HCT116 (cell line): Measurements from ENCODE around the gene ADCYAP1. TPM values are rescaled to one million over a fixed set of nuclear protein-coding genes. Genes with fewer than 3 reads are reported as not detected.
"Not testable (repeated sequence)": the region's sequence is repeated elsewhere in the genome, so short reads cannot be mapped to it uniquely, and the experiment has no call there.

ENCODE experiments used
- ATAC-seq: fragments of 200-7000 bp; cut with Tn5 transposase; 2 replicates; pipeline ENCODE4 v1.9.1; 2020; ENCODE audit warnings: mild to moderate bottlenecking, moderate library complexity
- BruUV-seq: library from RNA; stranded (reverse); fragments of 400-500 nt; replicated peaks from 2 replicates; lab custom pipeline; 2021; lab: Mats Ljungman, UMichigan
- CTCF ChIA-PET: fragments of 300-600 bp; sonication (Branson Sonifier 250); formaldehyde crosslinking; loops from one replicate; lab custom pipeline; 2021; ENCODE audit warnings: antibody characterized with exemption; lab: Charles Lee
- POLR2A ChIA-PET: fragments of 300-600, 350-600 bp; sonication (Branson Sonifier 250); formaldehyde crosslinking; loops from one replicate; lab custom pipeline; 2021; ENCODE audit warnings: antibody characterized with exemption; lab: Charles Lee
- RAD21 ChIA-PET, 2 experiments: fragments of 300-600 bp; sonication (Branson Sonifier 250); formaldehyde crosslinking; loops; one replicate each; lab custom pipeline; 2023; ENCODE audit warnings: low total read pairs in 2 of 2; ENCODE audit not compliant: uncharacterized antibody in 2 of 2, unreplicated experiment in 2 of 2, low non-redundant PET in 1 of 2; lab: Charles Lee
- DNase-seq: peaks from one replicate; pipeline ENCODE4 v3.0.0-alpha.2; 2010; ENCODE audit warnings: low read depth, low spot score
- H2AFZ ChIP-seq: fragments of 200-600 bp; shearing (Covaris generic), sonication (generic); 2 replicates; pipeline ENCODE4 v1.6.1; 2017; ENCODE audit warnings: low read depth, mixed run types, mixed read lengths, antibody characterized with exemption, low read length; ENCODE audit not compliant: poor library complexity, severe bottlenecking
- H3K27ac ChIP-seq: 2 replicates; pipeline ENCODE4 v1.5.1; 2012; ENCODE audit warnings: low read depth, low read length
- H3K27me3 ChIP-seq: fragments of 200-600 bp; sonication (generic); 2 replicates; pipeline ENCODE4 v1.6.1; 2016; ENCODE audit warnings: mixed run types, low read length, mixed read lengths; ENCODE audit not compliant: insufficient read depth
- H3K36me3 ChIP-seq, 2 experiments: fragments of 200-500 bp in 1 of 2; fragments of 200-600 bp in 1 of 2; sonication (Bioruptor generic) in 1 of 2; sonication (generic) in 1 of 2; 2 replicates each; pipeline versions ENCODE4 v1.5.1 to v1.6.1; 2014 to 2016; ENCODE audit warnings: low read length in 2 of 2, inconsistent platforms in 1 of 2, mixed read lengths in 1 of 2, mixed run types in 1 of 2; ENCODE audit not compliant: insufficient read depth in 2 of 2, control insufficient read depth in 1 of 2
- H3K4me1 ChIP-seq, 2 experiments: fragments of 200-600 bp in 1 of 2; sonication (generic) in 1 of 2; 2 replicates each; pipeline versions ENCODE4 v1.5.1 to v1.6.1; 2012 to 2017; ENCODE audit warnings: low read length in 2 of 2, inconsistent platforms in 1 of 2, mild to moderate bottlenecking in 1 of 2, mixed read lengths in 1 of 2, mixed run types in 1 of 2, moderate library complexity in 1 of 2; ENCODE audit not compliant: insufficient read depth in 2 of 2, control insufficient read depth in 1 of 2
- H3K4me2 ChIP-seq: fragments of 200-600 bp; sonication (generic); 2 replicates; pipeline ENCODE4 v1.6.1; 2017; ENCODE audit warnings: mixed run types, low read length, mixed read lengths
- H3K4me3 ChIP-seq, 2 experiments: fragments of 200-600 bp in 1 of 2; sonication (generic) in 1 of 2; replicated peaks in 1 of 2; 2 replicates each; pipeline ENCODE4 v1.5.1; 2011 to 2016; ENCODE audit warnings: low read length in 2 of 2, control low read depth in 1 of 2, low read depth in 1 of 2, mild to moderate bottlenecking in 1 of 2, mixed read lengths in 1 of 2, mixed run types in 1 of 2
- H3K79me2 ChIP-seq: fragments of 200-600 bp; sonication (generic); 2 replicates; pipeline ENCODE4 v1.6.1; 2017; ENCODE audit warnings: mild to moderate bottlenecking, mixed run types, low read length, moderate library complexity, mixed read lengths; ENCODE audit not compliant: insufficient read depth
- H3K9ac ChIP-seq: fragments of 200-600 bp; sonication (generic); 2 replicates; pipeline ENCODE4 v1.6.1; 2016; ENCODE audit warnings: low read length, mixed read lengths
- H3K9me2 ChIP-seq: fragments of 200-600 bp; sonication (generic), shearing (Covaris generic); 2 replicates; pipeline ENCODE4 v1.6.1; 2017; ENCODE audit warnings: mixed run types, mild to moderate bottlenecking, moderate library complexity; ENCODE audit not compliant: insufficient read depth
- H3K9me3 ChIP-seq, 2 experiments: fragments of 200-500 bp in 1 of 2; fragments of 200-600 bp in 1 of 2; sonication (Bioruptor generic) in 1 of 2; sonication (generic) in 1 of 2; 2 replicates each; pipeline ENCODE4 v1.6.1; 2014 to 2017; ENCODE audit warnings: low read length in 2 of 2, mixed read lengths in 2 of 2, inconsistent platforms in 1 of 2, low read depth in 1 of 2, mild to moderate bottlenecking in 1 of 2, mixed run types in 1 of 2, moderate library complexity in 1 of 2; ENCODE audit not compliant: control insufficient read depth in 1 of 2, insufficient read depth in 1 of 2
- H4K20me1 ChIP-seq: fragments of 200-600 bp; sonication (generic), shearing (Covaris generic); 2 replicates; pipeline ENCODE4 v1.6.1; 2017; ENCODE audit warnings: mixed run types, mild to moderate bottlenecking, moderate library complexity; ENCODE audit not compliant: insufficient read depth
- EGR1 ChIP-seq: IDR thresholded peaks from 2 replicates; pipeline ENCODE4 v1.6.1; 2012; ENCODE audit warnings: low read depth
- ELF1 ChIP-seq: IDR thresholded peaks from 2 replicates; pipeline ENCODE4 v1.6.1; 2012; ENCODE audit warnings: low read depth, borderline replicate concordance
- JUND ChIP-seq: IDR thresholded peaks from 2 replicates; pipeline ENCODE4 v1.6.1; 2012
- POLR2AphosphoS5 ChIP-seq: IDR thresholded peaks from 2 replicates; pipeline ENCODE4 v1.6.1; 2011; ENCODE audit warnings: mild to moderate bottlenecking, low read depth, low read length, moderate library complexity
- SIN3A ChIP-seq: IDR thresholded peaks from 2 replicates; pipeline ENCODE4 v1.6.1; 2012; ENCODE audit warnings: low read depth
- SP1 ChIP-seq: IDR thresholded peaks from 2 replicates; pipeline ENCODE4 v1.6.1; 2012; ENCODE audit warnings: low read depth
- SRF ChIP-seq: IDR thresholded peaks from 2 replicates; pipeline ENCODE4 v1.6.1; 2012; ENCODE audit warnings: low read depth
- ZNF274 ChIP-seq: fragments of 200-500 bp; sonication (Bioruptor generic); IDR thresholded peaks from 2 replicates; pipeline ENCODE4 v1.6.1; 2014; ENCODE audit warnings: mild to moderate bottlenecking, low read depth, low read length, inconsistent platforms
- intact Hi-C: fragments of 100-400 bp; cut with micrococcal nuclease; formaldehyde crosslinking; loops from 2 replicates; pipeline ENCODE4 v1.10.0; 2022
- total RNA-seq: library from RNA; stranded (reverse); gene quantifications from one replicate; pipeline ENCODE4 v1.2.1, GENCODE V29; 2021; ENCODE audit not compliant: unreplicated experiment
- TF ChIP-seq, protein P1 (sequence below): IDR thresholded peaks from 2 replicates; pipeline ENCODE4 v1.6.1; 2012
- TF ChIP-seq, protein P2 (sequence below), 3 experiments: fragments of 200-600 bp in 1 of 3; sonication (generic) in 1 of 3; IDR thresholded peaks in 2 of 3; conservative IDR thresholded peaks in 1 of 3; 2 replicates each; pipeline ENCODE4 v1.5.1; 2012 to 2017; ENCODE audit warnings: low read depth in 2 of 3, low read length in 2 of 3, antibody characterized with exemption in 1 of 3, borderline replicate concordance in 1 of 3, control low read depth in 1 of 3, mild to moderate bottlenecking in 1 of 3, mixed read lengths in 1 of 3, mixed run types in 1 of 3, moderate library complexity in 1 of 3; ENCODE audit not compliant: insufficient read depth in 1 of 3
- TF ChIP-seq, protein P3 (sequence below): IDR thresholded peaks from 2 replicates; pipeline ENCODE4 v1.6.1; 2012; ENCODE audit warnings: low read depth
- TF ChIP-seq, protein P4 (sequence below): IDR thresholded peaks from 2 replicates; pipeline ENCODE4 v1.6.1; 2011; ENCODE audit warnings: mild to moderate bottlenecking, low read length, moderate library complexity; ENCODE audit not compliant: insufficient replicate concordance; ENCODE audit errors: extremely low read depth

The ADCYAP1 gene
- total RNA-seq, 1 experiment from 2014 or later, result not detected

DNA sequence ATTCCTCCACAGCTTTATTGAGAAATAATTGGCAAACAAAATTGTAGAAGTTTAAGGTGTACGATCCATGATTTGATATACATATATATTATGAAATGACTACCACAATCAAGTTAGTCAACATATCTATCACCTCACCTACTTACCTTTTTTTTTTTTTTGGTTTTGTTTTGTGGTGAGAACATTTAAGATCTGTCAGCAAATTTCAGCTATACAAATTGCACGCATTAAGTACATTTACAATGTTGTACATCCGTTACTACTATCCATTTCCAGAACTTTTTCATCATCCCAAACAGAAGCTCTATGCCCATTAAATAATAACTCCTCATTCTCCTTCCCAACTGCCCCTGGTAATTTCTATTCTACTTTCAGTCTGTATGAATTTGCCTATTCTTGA is 37.4 kb upstream of the ADCYAP1 start:
- ChIA-PET RAD21 (no interaction called here), POLR2A (no interaction called here), CTCF (no interaction called here)
- Histone ChIP-seq H3K36me3 (no peaks in the 10 kb centered on the region), H3K4me2 (no peak overlapping the region), H3K4me1 (peaks cover 0 to 5% of the 10 kb centered on the region in 2 experiments; a peak in 2 of 4 replicates), H3K79me2 (no peaks in the 10 kb centered on the region), H3K9me2 (no peaks in the 10 kb centered on the region), H3K9me3 (no peaks in the 10 kb centered on the region), H2AFZ (no peak overlapping the region), H4K20me1 (no peaks in the 10 kb centered on the region), H3K4me3 (no peak overlapping the region), H3K27ac (no peak overlapping the region), H3K9ac (no peak overlapping the region), H3K27me3 (no peaks in the 10 kb centered on the region)
- ATAC-seq (no peak), DNase-seq (no peak)
- intact Hi-C loops, result loop anchor here (10.0 kb wide), 2 partner anchors 718 to 788 kb away; no protein-coding TSS in a partner anchor
- TF ChIP-seq POLR2AphosphoS5 (no peak), SRF (no peak), ZNF274 (no peak), JUND (no peak), SP1 (no peak), ELF1 (no peak), EGR1 (no peak), SIN3A (no peak)
- TF ChIP-seq, protein P1, sequence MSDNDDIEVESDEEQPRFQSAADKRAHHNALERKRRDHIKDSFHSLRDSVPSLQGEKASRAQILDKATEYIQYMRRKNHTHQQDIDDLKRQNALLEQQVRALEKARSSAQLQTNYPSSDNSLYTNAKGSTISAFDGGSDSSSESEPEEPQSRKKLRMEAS, result no peak
- TF ChIP-seq, protein P2, sequence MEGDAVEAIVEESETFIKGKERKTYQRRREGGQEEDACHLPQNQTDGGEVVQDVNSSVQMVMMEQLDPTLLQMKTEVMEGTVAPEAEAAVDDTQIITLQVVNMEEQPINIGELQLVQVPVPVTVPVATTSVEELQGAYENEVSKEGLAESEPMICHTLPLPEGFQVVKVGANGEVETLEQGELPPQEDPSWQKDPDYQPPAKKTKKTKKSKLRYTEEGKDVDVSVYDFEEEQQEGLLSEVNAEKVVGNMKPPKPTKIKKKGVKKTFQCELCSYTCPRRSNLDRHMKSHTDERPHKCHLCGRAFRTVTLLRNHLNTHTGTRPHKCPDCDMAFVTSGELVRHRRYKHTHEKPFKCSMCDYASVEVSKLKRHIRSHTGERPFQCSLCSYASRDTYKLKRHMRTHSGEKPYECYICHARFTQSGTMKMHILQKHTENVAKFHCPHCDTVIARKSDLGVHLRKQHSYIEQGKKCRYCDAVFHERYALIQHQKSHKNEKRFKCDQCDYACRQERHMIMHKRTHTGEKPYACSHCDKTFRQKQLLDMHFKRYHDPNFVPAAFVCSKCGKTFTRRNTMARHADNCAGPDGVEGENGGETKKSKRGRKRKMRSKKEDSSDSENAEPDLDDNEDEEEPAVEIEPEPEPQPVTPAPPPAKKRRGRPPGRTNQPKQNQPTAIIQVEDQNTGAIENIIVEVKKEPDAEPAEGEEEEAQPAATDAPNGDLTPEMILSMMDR (IDR thresholded peaks at IDR 0.05 in 2 of 3, conservative IDR thresholded peaks at IDR 0.05 in 1 of 3; ENCODE audit: borderline replicate concordance in 1 of 3, insufficient read depth in 1 of 3, low read depth in 2 of 3, low read length in 2 of 3), result no peak
- TF ChIP-seq, protein P3, sequence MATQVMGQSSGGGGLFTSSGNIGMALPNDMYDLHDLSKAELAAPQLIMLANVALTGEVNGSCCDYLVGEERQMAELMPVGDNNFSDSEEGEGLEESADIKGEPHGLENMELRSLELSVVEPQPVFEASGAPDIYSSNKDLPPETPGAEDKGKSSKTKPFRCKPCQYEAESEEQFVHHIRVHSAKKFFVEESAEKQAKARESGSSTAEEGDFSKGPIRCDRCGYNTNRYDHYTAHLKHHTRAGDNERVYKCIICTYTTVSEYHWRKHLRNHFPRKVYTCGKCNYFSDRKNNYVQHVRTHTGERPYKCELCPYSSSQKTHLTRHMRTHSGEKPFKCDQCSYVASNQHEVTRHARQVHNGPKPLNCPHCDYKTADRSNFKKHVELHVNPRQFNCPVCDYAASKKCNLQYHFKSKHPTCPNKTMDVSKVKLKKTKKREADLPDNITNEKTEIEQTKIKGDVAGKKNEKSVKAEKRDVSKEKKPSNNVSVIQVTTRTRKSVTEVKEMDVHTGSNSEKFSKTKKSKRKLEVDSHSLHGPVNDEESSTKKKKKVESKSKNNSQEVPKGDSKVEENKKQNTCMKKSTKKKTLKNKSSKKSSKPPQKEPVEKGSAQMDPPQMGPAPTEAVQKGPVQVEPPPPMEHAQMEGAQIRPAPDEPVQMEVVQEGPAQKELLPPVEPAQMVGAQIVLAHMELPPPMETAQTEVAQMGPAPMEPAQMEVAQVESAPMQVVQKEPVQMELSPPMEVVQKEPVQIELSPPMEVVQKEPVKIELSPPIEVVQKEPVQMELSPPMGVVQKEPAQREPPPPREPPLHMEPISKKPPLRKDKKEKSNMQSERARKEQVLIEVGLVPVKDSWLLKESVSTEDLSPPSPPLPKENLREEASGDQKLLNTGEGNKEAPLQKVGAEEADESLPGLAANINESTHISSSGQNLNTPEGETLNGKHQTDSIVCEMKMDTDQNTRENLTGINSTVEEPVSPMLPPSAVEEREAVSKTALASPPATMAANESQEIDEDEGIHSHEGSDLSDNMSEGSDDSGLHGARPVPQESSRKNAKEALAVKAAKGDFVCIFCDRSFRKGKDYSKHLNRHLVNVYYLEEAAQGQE, result no peak
- TF ChIP-seq, protein P4, sequence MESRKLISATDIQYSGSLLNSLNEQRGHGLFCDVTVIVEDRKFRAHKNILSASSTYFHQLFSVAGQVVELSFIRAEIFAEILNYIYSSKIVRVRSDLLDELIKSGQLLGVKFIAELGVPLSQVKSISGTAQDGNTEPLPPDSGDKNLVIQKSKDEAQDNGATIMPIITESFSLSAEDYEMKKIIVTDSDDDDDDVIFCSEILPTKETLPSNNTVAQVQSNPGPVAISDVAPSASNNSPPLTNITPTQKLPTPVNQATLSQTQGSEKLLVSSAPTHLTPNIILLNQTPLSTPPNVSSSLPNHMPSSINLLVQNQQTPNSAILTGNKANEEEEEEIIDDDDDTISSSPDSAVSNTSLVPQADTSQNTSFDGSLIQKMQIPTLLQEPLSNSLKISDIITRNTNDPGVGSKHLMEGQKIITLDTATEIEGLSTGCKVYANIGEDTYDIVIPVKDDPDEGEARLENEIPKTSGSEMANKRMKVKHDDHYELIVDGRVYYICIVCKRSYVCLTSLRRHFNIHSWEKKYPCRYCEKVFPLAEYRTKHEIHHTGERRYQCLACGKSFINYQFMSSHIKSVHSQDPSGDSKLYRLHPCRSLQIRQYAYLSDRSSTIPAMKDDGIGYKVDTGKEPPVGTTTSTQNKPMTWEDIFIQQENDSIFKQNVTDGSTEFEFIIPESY, result no peak
- BruUV-seq, result no TSS peak

DNA sequence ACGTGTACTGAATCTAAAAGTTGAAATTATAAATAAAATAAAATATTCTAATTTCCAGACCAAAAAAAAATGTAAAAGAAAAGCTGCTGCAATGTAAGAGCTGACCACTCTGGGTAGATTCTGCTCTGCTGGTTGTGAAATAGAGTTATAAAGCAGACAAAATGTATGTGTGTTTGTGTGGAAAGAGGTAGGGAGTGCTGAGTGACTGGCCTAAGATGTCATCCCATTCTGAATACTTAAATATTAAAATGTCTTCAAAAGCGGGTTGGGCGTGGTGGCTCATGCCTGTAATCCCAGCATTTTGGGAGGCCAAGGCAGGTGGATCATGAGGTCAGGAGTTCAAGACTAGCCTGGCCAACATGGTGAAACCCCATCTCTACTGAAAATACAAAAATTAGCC is 31.2 kb upstream of the ADCYAP1 start:
- CTCF ChIA-PET, H3K79me2 ChIP-seq, H3K27ac ChIP-seq, H3K9ac ChIP-seq, H2AFZ ChIP-seq, H3K9me3 ChIP-seq, H3K4me2 ChIP-seq, H4K20me1 ChIP-seq, H3K4me3 ChIP-seq, H3K4me1 ChIP-seq, POLR2A ChIA-PET, RAD21 ChIA-PET, ATAC-seq, H3K36me3 ChIP-seq, intact Hi-C loops, DNase-seq, H3K9me2 ChIP-seq, H3K27me3 ChIP-seq, BruUV-seq: not testable (repeated sequence)
